Fibroblast of skin of left quadriceps (primary cell): ENCODE results near the gene FMN1.

Experiments used
- DNase-seq, 2 experiments: peaks; one replicate each; pipeline ENCODE4 v3.0.0-alpha.2; 2013; ENCODE audit warnings: low read depth in 2 of 2

The FMN1 gene

GRCh38 chr15:33198541-33198940 is 4.0 kb upstream of the FMN1 start:
- DNase-seq: no peak

DNA sequence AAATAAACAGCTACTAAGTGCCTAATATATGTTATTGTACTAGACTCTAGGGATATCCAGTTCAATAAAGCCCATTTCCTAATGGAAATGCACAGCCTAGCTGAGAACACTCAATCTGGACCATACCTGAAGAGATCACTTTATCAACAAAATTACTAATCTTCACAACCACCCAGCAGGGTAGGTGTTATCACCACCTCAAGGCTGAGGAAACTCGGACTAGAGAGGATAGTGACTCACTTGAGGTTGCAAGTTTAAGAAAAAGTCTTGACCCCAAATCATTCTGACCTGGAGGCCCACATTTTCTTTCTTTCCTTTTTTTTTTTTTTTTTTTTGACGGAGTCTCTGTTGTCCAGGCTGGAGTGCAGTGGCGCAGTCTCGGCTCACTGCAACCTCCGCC is 3.1 kb upstream of the FMN1 start:
- no peak for DNase-seq

- no peak for DNase-seq
Measured at GRCh38 chr15:33194237-33194636, 277 bp downstream of the FMN1 start.

GRCh38 chr15:33191591-33191990 is 2.9 kb downstream of the FMN1 start:
- DNase-seq: no peak

GRCh38 chr15:33190539-33190938 is 4.0 kb downstream of the FMN1 start:
- DNase-seq: no peak

GRCh38 chr15:33188641-33189257 is 5.8 kb downstream of the FMN1 start:
- no peak for DNase-seq

DNA sequence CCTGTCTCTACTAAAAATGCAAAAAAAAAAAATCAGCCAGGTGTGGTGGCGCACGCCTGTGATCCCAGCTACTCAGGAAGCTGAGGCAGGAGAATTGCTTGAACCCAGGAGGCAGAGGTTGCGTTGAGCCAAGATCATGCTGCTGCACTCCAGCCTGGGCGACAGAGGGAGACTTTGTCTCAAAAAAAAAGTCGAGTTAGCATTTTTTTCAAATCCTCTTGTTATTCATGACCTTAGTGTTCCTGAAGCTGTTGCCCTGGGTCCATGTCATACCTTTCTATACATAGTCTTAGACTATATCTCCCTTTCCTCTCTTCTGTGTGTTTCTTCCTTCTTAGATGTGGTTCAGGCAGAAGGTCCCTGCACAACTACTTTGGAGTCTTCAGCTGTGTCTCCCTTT is 6.4 kb downstream of the FMN1 start:
- no peak for DNase-seq

DNA sequence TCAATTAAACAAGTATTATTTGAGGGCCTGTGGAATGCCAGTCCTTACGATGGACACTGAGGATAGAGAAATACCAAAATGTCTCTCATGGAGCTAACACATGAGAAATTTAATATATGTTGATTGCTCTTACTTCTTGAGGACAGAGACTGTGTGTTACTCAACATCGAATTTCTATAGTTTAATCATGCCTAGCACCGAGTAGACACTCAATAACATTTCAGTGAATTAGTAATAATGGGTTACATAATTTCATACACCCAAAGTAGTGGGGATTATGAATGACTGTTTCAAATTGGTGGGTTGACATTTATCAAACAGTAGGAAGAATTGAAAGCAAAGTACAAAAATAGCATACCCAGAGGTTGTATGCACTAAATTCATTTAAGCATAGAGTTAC is 11.2 kb downstream of the FMN1 start:
- no peak for DNase-seq

GRCh38 chr15:33182926-33183325 is 11.6 kb downstream of the FMN1 start:
- DNase-seq: no peak

- DNase-seq: no peak
Measured at GRCh38 chr15:33182278-33182905, 12.1 kb downstream of the FMN1 start.

GRCh38 chr15:33179874-33180273 is 14.6 kb downstream of the FMN1 start:
- DNase-seq: no peak

DNA sequence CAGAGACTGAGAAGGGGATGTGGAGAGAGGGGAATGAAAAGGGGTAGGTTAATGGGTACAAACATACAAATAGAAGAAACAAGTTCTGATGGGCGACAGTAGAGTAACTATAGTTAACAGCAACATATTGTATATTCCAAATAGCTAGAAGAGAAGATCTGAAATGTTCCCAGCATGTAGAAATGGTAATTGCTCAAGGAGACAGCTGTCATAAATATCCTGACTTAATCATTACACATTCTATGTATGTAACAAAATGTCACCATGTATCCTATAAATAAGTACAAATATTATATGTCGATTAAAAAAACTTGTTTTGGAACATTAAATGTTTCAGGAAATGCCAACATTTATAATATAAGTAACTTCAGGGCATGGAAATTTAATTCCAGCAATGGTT is 23.3 kb downstream of the FMN1 start:
- DNase-seq: no peak

- no peak for DNase-seq
Measured at GRCh38 chr15:33169625-33170024, 24.9 kb downstream of the FMN1 start.

DNA sequence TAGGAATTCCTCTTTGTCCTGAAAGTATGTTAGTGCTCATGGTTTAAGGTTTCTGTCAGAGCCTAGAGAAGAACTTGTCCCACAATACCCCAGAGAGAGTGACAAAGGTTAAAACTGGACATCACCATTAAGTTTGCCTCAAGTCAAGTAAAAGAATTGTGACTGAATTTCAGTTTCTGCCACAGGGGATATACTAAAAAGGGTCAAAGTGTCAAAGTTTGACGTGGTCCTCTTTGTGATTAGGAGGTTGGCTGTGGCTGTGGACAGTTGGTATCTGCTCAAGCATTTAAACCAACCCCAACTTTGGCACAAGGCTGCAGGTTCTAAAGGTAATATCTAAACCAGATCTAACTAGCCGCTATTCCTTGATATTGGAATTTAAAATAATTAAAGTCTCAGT is 26.1 kb downstream of the FMN1 start:
- no peak for DNase-seq

DNA sequence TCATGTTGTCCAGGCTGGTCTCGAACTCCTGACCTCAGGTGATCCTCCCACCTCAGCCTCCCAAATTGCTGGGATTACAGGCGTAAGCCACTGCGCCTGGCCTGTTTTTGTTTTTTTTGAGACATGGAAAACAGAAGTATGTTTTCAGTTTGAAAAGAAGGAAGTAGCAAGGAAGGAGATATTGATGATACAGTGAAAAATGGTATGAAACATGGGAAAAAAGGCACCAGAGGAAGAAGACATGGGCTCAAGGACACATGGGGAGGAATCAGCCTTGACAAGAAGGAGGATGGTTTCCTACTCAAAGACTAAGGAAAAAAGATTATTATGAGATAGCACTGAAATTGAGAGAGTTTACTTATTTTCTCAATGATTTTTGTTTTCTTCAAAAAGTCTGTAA is 30.7 kb downstream of the FMN1 start:
- DNase-seq: no peak

DNA sequence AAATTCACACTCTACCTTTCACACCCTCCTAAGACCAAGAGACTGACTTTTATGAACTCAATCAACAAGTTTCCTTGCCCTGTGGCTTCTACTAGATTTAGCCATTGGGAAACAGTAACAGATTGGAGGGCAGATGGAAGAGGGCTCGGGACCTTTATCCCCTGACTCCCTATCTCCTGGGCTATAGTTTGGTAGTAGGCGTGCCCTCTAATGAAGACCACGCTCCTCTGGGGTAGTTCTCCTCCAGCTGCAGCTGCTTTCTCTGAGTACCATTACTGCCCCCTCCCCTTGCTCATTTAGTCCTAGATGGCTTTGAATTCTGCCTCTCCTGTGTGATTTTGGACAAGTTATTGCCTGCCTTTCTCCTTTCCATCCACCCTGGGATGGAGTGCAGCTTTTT is 33.3 kb downstream of the FMN1 start:
- DNase-seq: no peak

DNA sequence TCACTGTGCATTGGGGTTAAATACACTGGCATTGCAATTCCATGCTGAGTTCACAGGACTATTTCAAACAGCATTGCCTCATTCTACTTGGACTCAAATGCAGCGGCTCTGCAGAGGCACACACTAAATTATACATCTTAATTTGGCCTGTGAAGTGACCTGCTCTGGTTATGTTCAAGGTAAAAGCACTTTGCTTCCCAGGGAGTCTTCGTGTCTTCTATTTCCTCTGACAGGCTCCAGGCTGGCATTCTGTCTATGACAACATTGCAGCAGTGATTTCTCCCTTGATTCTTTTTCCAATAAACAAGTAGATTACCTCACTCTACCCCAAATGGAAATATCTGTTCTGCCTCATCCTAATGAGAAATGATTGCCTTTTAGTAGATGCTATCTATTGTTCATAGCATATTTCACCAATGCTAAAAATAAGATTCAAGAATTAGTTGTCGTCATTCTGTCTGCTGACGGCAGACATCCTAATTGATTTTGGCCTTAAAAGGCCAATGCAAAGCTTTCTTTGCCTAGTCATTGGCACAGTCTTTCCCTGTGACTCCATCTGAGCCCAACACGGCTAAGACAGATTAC is 33.8 kb downstream of the FMN1 start:
- no peak for DNase-seq

DNA sequence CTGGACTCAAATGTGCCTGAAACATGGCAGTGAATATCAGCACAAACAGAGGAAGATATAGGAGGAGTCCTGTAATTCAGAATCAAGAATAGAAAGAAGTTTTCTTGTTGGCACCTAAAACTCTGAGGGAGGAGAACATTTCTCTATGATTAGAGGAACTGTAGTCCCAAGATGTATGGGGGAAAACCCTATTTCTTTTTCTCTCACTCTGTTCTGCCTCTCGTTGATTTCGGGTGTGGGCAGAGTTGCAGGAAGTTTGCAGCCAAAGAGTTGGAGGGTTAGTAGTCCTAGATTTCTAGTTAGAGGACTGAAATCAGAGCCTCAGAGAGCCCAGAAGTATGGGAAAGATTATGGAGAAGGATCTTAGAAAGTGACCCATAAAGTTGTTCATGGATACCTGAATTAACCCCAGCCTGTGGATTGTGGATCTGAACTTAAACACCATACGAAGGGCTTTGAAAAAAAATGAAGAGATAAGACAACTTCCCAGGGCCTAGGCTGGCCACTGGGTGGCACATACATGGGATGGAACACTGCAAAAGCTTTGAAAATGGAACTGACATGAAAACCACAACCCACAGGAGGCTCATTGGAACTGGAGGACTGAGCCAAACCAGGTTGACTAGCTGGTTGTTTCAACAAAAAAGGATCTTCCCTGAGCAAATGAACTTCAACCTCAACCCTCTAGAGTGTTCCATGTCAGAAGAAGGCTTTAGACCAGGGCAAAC is 34.6 kb downstream of the FMN1 start:
- no peak for DNase-seq

GRCh38 chr15:33158366-33158765 is 36.1 kb downstream of the FMN1 start:
- no peak for DNase-seq

DNA sequence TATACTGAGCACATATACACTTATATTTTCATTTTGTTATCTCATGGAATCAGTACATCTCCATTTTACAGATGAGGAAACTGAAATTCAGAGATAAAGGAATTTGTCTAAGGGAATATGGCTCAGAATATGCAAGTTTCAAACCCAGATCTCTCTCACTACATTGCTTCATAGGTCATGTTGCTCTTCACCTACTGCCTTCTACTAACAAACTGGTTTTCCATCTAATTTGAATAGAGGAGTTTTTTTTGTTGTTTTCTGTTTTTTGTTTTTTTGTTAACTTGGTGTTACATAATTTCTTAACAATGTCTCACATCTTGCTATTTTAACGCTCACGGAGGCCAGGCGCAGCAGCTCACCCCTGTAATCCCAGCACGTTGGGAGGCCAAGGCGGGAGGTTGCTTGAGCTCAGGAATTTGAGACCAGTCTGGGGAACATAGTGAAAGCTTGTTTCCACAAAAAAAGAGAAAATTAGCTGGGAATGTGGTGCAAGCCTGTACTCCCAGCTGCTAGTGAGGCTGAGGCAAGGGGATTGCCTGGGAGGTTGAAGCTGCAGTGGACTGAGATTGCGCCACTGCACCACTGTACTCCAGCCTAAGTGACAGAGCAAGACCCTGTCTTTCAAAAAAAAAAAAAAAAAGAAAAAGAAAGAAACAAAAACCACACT is 37.0 kb downstream of the FMN1 start:
- no peak for DNase-seq

DNA sequence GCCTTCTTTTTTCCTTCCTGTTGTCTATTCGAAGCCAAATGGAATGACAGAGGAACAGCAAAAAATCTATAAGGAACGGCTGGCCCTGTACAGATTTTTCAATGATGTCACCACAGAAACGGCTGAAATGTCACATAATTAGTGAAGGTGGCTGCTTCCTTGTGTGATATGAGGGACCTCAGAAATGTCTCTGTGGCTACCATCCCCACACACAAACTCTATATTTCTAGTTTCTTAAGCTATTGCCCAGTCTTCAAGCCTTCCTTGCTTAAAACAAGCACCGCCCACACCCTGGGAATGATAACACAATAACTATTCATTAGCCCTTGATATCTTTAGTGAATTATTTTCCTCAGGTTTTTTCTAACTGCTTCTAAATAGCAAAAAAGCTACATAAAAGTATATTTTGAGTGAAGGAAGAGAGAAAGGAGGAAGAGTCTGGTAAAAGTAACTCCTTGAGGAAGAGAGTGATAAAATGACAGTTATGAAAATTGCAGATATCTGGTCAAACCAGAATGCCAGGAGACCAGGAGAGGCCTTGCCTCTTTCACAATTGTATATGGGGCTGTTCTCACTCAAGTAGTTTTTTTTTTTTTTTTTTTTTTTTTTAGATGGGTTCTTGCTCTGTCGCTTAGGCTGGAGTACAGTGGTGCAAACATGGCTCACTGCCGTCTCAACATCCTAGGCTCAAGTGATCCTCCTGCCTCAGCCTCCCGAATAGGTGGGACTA is 38.7 kb downstream of the FMN1 start:
- DNase-seq: no peak
